ENCODE measurements around the gene SIM1.

Gene SIM1

DNA sequence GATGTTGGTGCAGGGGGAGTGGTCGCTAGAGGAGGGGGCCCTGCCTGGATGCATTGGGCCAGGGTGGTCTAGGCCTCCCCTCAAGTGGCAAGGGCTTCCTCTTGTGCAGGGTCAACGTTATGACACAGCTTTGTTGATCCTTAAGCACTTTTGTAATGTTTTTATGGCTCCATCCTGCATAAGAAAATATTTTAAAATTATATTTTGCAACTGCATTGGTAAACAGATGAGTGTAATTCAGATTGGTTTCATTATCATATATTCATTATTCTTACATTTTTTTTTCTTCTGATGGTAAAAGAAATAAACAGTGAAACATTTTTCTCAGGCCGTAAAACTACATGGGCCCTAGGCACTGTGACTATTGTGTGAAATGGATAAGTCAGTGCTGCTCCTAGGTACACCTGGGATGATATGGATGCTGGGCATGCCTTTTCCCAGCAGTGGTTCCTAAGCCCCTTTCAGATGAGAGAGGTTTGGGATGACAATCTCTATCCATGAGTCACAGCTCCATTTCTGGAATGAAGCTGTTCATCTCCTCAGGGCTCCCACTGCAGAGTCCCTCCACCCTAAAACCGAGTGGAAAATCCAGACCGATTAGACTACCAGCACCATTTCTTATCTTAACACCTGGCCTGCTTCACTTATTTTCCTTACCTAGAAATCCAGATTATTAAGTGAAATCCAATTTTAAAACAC, 5.8 kb upstream of the SIM1 start:
- DNase-seq: no peak

DNA sequence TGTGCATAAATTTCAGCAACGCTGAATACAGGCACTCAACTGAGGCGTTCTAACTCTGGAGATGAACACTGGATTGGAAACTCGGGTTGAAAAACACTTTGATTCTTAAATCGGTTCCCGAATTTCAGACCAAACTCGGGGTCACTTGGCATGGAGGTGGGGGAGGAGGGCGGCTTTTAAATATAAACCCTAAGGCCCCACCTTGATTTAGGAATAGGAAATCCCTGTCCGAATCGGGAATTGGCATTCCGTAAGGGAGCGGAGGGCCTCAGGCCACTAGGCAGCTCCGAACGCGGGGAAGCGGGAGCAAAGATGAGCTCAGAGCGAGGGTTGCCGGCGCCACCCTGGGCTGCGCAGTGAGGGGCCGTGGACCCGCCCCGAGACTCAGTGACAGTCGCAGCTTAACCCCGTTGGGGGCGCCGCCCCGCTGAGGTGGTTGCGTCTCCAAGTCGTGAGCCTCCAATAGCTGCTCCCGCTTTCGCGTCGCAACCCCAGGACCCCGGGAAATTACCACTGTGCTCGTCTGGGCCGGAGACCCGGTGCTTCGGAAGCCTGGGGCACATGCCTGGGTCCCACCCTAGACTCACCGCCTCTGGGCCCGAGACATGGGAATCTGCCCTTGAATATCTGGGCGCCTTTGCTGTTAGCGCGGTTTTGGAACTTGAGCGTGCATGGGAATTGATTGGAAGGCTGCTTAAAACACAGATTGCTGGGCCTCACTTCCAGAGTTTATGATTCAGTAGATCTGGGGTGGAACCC, 4.6 kb upstream of the SIM1 start:
- DNase-seq: no peak

DNA sequence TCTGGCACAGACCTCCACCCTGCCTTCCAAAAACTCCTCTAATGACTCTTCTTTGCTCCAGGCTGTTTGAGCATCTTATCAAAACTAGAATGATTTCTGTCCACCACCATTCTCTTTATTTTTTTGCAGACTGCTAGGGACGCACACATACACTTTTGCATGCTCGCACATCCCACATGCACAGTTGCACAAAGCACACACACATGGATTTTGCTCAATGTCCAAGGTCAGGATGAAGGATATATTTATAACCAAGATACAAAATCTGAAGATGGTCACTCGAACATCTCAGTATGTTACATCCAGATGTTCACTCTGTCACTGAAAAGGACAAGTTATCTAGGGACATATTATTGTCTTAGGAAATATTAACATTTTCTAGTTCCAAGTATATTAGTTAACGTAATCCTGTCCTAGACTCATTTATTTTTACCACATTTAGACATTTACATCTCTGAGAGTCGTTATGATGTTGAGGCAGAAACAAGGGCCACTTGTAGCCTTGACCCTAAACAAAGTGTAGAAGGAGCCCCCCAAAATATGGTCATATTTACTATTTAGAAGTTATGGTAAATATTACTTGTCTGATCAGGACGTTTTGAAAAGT, 3.4 kb upstream of the SIM1 start:
- DNase-seq: no peak

DNA sequence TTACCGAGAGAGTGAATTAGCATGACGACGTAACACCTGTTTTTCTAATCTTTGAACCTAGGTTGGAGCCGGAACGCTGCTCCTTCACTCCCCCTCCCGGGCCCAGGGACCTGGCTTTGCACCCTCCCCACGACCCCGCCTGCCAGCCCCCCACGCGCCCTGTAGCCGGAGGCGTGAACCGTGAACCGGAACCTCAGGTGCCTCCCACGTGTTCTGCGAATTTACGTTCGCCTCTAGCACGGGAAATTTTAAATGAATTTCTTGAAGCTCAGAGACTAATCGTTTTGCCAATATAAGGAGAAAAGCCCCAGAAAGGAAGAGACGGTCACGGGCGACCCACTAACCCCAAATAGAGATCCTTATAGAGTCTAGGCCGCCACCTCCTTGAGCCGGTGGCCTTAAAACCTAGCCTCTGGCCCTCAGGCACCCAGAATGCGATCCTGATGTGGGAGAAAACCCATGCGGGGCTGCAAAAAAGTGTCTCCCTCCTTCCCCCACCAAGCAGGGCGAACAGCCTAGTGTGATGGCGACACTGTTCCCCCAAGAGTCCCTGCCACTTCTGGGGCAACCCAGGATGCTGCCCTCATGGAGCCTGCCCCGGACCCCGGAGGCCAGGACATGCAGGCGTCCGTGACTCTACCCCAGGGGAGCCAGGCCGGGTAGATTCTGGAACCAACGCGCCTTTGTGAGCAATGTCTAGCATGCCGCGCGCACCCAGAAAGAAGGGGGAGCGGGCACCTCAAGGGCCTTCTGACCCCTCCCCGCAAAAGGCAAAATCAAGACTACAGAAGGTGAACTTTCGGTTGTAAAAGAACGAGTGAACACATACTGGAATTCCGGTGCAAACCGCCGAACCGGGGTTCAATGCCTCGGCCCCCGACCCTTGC, 2.7 kb upstream of the SIM1 start:
- no peak for DNase-seq

DNA sequence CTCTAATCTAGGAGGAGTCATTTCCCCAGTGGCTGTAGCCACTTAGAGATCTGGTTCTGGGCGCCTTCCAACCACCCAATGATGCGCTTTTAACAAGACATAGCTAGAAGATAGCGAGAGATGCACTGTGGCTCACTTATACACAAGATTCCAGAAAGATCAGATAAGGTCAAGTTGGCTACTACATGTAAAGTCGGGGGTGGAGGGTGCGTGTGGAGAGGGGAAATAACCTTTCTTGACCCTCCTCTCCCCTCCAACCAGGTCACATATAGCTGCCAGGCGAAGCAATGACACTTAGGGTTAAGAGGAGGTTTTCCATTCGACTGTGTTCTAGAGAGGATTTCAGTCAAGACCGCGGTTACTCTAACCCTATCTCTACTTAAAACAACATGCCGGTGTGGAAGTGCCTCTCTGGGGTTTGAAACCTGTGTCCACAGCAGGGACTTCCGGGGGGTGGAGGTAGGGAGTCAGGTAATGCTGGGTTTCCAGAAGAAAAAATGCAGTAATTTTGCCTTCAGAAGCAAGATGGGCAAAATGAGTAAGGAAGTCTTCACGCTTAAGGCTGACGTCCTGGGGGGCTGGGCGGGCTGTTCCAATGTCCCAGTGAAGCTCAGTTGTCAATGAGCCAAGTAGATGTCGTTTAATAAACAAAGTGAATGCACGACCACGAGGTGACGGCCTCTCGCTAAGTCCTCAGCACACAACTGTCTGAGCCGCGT, 1.8 kb upstream of the SIM1 start:
- peak; percentile 6 for DNase-seq

DNA sequence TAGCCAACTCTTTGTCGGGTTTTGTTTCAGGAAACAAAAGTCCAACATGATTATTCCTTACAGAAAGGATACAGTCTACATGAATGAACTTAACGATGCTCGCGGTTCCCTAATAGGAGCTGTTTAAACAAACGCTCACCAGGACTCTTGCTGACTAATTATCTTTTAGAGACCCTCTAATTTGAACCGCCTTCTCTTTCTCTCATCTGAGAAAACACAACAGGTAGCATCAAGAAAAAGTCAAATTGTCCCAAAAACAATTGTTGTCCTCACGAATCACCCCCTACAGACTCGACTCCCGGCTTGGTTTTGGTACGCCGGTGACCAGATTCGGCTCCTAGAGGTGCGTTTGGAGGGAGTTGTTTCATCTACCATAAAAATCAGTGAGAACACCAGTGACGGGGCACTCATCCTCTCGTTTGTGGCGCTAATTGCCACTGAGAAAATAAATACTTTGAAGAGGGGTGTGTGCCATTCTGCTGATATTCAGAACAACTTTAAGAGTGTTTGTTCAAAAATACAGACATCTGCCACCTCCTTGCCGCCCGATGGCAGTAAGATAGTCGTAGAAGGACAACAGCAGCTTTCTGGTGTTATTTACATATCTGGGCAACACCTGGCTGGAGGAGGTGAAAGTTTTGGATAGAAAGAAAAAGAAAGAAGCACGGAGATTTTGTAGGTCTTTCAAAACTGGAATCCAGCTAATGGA, 1.1 kb upstream of the SIM1 start:
- DNase-seq: no peak

DNA sequence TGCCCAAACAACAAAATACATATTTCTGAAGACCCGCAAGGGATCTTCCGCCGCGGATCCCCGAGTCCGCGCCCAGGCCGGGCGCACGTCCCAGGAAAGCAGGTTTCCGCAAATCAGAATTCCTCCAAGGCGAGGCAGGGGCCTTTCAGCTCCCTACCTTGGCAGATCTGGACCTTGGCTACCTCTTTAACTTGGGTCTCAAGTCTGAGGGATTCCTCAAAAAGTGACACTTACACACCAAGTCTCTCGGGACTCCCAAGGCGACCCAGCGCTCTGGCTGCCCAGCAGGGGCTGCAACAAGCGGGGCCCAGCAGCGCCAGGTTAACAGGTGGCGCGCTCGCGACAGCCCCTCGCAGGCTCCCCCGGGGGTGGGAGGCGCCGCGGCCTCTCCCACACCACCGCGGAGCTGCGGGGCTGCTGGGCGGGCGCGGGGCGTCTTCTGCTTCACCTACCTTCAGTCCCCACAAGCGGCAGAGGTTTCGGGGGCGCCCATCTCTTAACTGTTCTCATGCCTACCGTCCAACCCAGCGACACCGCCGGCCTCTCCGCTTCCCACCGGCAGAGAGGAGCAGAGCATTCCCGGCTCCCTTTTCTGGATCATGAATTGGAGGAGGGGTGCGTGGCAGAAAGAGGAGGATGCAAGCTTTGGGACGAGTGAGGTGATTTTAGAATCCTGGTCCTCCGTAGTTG, 414 bp downstream of the SIM1 start:
- peak; percentile 13 for DNase-seq

DNA sequence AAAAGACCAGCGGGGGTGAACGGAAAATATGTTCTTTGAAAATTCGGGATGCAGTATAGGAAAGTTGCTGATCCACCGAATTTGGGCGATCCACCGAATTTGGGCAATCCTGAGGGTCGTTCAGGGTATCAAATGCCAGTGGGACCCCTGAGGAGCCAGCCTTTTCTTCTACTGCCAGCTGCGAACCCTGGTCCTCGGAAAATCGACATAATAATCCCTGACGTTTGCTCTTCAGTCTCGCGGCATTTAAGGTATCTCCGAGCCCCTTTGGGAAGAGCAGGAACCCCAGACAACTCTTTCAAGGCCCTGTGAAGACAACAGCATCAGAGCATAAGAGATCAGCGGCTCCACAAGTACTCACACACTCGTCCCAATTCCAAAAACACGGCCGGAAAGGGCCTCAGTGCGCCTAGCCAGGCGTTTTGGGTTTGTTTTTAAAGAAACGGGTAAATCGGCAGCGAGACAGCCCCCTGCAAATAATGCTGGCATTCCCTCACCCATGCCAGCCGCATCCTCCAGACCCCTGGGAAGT, 1.0 kb downstream of the SIM1 start:
- no peak for DNase-seq

DNA sequence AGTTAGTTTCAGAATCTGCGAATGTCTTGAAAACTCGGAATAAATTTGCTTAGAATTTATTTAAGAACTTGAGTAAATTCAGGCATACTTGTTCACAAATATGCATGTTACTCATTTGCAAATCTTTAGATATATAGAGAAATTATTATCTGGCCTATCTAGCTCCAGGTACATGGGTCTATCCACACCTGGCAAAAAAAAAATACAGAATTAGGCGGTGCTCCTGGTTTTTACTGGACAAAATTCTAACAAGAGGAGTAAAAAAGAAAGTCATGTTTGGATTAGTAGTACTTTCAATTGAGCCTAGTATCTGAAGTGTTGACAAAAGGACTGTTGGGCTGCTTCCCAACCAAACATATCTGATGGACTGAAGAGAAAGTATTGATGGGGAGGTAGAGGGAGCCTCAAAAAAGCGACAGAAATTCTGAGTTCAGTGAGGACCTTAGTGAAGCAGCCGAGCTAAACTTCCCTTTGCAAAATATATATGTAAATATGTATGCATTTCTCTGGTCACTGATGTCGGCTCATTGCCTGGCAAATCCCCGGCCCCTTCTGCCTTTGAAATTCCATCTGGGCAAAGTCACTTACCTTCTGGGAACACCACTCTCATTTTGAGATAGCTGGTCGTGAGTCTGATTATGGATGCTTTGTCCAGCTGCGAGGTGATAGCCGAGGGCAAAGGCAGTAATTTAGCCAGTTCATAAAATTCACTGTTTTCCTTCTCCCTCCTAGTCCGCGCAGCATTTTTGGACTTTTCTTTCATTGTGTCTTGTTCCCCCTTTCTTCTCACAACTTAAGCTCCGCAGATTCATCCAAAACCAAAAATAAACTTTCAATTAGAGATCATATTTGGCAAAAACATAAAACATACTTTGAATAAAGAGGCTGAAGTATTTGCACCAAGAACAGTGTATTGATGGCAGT, 1.8 kb downstream of the SIM1 start:
- no peak for DNase-seq

DNA sequence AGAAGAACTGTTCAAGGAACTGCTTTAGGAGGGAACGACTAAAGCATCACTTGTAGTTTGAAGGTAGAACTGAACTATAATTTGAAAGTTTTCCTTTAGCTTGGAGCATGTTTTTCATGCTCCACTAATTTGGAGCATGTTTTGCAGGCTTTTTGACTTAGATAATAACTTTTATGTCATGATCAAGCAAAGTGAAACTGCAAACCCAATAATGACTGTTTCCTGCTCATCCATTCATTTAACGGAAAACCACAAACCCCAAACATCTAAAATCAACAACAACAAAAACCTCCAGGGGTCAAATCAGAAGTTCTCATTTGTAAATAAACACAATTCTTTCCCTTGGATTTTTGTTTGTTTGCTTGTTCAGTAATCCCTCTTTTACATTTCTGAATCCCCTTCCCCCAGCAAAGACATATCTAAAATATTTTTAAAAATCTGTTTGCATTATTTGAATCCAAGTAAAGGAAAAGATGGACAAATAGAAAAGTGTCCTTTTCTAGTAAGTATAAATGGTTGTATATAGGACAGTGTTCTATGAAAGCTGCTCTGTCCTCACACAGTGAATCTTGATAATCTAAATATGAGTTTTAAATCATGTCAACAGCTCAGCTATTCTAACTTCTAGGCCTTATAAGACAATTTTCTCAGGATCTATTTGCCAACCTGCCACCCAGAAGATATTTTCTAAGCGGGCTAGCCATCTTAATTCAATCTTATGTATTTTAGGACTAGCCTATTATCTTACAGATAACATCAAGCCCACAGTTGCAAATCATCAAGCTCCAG, 2.6 kb downstream of the SIM1 start:
- no peak for DNase-seq

DNA sequence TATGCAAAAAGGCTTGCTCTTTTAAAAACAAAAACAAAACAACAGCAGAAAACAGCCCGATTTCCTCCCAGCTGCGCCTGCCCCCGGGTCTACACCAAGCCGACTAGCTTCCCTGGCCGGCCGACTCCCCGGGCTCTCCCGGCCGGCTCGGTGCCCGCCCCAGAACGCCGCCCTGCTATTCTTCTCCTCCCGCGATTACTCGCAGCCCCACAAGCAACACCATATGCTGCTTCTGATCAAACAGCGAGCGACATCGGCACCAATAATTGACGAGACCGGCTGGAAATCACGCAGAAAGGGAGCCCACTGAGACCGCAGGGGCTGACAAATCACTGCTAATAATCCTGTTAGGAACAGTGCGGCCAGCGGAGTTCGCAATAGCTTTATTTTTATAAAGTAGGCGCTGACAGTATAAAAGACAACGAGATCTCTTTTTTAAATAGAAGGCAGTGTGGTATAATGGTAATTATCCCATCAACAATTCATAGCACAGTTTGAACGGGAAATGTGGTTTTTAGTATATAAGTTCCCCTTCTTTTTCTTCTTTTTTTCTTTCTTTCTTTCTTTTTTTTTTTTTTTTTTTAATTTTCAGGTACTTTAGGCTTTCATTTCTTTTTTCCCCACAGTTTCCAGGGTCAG, 3.3 kb downstream of the SIM1 start:
- no peak for DNase-seq

DNA sequence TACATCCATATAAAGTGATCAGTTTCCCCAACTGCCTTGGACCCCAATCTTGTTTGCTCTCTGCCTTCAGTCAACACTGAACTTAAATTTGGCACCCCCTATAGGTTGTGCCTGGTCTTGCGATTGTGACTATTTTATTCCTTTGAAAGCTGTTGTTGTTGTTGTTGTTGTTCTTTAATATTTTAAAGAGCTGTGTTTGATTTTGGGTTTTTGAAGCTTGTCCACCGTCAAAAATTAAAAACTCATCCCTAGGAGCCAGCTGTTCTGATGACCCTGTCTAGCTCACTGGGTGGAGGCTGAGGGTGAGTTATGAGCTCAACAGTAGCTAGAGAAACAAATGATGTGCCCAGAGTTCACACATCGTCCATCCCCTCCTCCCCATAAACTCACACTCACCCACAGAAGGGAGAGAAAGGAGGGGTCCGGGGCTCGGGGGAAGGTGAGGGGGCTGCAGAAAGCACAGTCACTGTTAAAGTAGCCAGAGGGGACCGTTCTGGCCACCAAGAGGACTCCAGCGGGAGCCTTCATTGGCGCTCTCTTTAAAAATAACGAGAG, 4.0 kb downstream of the SIM1 start:
- no peak for DNase-seq

DNA sequence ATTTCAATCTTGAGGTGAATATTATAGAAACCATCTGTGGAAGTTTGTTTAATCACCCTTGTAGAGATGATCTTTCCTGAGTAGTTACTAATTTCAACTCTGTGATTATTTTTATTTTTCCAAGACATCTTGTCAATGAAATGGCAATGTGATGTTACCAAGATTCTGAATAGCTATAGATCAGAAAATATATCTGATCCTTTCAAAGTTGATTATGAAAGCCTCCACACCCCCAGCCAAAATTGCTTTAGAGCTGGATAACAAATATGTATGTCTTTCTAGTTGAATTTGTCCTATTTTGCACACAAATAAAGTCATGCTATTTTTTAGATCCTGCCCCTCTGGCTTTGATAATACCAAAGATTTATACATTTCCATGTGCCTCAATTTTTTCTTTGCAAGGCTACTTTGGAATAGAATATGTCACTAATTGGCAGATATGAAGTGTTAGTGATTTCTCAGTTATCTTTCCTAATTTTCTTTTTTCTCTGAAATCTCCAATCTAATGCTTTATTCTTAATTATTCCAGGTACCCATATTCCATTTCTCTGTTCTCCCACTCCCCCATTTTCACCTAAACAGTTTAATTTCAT, 5.0 kb downstream of the SIM1 start:
- no peak for DNase-seq

DNA sequence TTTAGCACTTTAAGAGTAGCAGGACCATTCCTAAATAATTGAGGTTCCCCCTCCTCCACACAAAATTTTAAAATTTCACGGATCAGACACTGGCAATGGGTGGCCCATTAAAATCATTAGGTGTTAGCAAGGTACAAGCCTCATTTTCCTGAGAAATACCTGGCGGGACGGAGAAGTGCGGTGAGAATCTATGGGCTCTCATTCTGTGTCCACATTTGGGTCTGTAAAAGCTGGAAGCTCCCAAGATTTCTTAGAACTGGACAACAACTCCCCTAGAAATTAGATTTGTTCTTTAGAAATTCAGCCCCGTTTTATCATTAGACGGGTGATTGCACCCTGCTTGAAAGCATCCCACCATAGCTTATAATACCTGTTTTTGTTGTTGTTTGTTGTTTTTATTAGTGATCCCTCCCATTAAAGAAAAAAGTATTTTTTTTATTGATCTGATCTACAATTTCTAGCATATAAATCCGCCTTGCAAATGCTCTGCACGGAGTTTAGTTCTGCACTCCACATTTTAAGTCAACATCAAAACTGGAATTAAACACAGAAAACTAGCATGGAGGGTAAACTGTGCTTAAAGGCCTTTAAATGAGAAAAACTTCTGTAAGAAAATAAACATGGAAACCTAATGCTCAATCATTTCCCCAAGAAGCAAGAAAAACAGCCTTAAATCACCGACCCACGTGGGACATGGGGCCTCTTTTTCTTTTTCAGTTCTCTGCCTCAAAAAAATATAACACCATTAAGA, 5.7 kb downstream of the SIM1 start:
- no peak for DNase-seq

DNA sequence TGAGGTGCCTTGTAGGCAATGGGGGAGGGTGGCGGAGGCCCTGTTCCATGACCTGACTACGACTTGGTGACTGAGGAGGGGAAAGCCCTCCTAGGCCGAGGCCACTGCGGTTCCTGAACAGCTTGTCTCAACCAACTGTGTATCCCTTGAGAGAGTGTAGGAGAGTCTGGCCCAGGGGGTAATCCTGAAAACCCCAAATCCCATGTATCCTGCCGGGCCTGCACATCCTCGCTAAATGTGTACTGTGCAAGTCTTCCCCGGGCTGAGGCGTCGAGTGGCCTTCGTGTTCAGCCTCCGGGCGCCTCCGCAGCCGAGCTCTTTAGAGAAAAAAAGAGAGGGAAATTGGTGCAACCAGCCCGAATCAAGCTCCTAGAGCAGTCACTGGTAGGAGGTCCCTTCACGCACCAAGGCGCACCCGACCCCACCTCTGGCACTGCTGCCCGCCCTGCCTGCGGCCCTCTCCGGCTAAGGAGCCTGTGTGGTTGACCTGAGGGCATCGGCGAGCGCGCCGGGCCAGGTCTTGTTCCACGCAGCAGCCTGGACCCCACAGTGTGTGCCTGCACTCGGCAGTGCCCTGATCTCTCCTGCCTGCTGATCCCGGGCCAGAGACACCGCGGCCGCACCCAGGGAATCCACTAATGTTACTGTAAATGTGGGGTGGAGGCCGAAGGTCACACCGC, 7.3 kb downstream of the SIM1 start:
- DNase-seq: no peak

DNA sequence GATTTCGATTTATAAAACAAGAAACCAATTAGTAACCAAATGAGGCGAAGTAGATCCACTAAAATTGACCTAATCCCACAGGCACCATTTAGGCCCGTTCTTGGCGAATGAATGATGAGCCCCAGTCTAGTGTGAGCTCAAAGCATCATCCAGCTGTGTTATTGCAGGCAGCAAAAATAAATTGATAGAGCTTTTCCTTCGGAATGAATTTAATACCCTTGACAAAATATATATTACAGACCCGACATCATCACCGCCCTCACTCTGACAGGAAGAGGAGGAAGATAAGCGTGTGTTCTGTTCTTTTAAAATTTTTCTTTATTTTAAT, 7.8 kb downstream of the SIM1 start:
- DNase-seq: no peak

All from activated CD4-positive, alpha-beta T cell treated with anti-CD3 and anti-CD28 coated beads for 48 hours (primary cell).